GDM1 (cell line): ENCODE results near the gene CSK.

Experiments used
- DNase-seq: peaks from one replicate; lab custom pipeline; 2025; lab: John Stamatoyannopoulos, UW

The CSK gene

GRCh38 chr15:74826364-74826819 is 44.5 kb downstream of the CSK start, which contains the start of gene CPLX3:
TSS of gene CPLX3 (plus strand) at chr15:74826627. CDS start at chr15:74826704, 77 bp downstream.
- DNase-seq: no peak

DNA sequence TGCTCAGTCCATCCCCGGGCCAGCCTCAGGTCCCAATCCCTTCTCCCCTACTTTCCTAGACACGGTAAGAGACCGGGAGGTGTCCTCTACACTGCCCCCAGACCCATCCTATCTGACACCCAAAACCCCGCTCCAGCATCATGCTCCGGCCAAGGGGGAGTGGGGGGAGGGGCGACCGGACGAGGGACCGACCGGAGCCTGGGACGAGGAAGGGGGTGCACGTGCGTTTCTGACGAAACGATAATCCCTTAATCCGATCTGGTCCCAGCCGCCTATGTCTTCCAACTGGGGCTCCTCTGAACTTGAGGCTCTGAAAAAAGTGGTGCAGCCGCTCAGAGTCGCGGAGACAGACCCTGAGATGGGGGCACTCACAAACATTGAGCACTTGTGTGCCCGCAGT is 45.0 kb downstream of the CSK start:
- DNase-seq: no peak

- DNase-seq: no peak
These were observed 45.7 kb downstream of the CSK start for GRCh38 chr15:74827614-74828013.

DNA sequence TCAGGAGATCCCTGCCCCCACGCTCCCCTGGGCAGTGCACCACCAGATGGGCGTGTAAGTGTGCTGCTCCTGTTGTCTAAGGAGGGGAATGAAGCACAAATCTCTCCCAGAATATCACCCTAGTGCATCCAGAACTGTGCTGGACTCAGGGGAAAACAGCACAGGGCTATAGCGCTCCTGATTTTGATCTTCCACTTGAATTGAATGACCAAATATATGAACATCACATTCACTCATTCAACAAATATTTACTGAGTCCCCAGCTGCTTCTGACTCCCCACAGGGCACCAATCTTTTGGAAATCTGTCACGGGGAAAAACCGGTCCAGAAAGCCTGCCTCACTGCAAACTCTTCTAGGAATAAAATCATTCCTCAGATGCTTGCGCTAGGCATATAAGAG is 47.0 kb downstream of the CSK start:
- DNase-seq: no peak

- no peak for DNase-seq
These were observed 47.6 kb downstream of the CSK start for GRCh38 chr15:74829486-74829885.

- DNase-seq: no peak
These were observed 48.1 kb downstream of the CSK start for GRCh38 chr15:74829991-74830390.

- DNase-seq: no peak
These were observed 49.0 kb downstream of the CSK start for GRCh38 chr15:74830868-74831267.

DNA sequence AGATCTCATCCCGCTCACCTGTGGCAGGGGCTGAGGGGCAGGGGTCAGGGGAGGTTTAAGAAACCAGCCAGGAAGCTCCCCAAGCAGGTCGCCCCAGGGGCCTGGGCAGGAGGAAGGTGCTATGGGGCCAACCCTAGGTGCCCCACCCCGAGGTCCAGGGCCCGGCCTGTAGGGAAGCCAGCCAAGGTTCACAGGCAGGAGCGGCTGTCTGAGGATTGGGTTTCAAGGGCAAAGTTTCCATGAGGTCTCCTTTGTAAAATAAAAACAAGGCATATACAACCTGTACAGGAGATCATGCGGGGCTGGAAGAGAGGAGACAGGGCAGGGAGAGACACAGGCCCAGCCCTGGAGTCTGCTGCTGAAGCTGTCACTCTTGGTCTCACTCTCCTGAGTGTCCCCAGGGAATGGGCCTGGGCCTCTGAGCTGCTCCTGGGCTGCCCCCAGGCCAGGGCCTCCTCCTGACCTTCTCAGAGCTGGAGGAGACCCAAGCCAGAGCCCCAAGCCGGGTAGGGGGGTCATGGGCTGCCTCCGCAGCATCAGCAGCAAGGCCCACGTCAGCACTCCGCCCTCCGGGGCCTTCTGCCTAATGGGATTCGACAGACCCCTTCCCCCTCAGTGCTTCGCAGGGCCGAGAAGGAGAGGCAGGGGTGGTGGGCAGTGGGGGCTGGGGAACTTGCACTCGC is 50.1 kb downstream of the CSK start:
- no peak for DNase-seq

- no peak for DNase-seq
These were observed 50.9 kb downstream of the CSK start for GRCh38 chr15:74832826-74833225.

DNA sequence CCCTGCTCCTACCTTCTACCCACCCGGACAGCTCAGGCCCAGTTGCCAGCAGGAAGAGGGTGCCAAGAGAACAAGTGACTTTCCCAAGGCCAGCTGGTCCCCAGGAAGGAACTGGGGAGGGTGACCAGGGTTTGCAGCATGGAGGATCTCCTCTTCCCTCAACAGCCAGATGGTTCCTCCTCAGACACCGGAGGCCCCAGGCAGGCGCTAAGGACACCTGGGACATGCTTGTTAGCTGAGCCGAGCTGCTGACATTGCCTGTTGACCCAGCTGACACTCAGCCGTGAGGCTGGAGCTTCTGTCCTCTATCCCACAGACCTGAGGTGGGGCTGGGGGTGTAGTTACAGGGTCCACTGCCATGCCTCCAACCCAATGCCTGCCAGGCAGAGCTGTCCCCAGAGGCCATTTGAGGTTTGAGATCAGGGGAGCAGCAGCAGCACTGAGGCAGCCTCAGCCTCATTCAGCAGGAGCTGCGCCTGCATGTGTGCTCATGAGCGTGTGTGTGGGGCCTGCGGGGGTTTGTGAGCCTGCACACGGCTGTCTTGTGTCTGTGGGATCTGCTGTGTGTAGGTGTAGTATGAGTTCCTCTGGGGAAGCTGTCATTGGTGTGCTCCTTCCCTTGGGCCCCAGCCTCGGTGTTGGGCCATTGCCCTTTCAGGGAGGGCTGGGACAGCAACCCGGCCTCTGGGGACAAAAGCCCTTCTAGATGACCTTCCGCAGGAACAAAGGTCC is 51.7 kb downstream of the CSK start:
- DNase-seq: no peak

DNA sequence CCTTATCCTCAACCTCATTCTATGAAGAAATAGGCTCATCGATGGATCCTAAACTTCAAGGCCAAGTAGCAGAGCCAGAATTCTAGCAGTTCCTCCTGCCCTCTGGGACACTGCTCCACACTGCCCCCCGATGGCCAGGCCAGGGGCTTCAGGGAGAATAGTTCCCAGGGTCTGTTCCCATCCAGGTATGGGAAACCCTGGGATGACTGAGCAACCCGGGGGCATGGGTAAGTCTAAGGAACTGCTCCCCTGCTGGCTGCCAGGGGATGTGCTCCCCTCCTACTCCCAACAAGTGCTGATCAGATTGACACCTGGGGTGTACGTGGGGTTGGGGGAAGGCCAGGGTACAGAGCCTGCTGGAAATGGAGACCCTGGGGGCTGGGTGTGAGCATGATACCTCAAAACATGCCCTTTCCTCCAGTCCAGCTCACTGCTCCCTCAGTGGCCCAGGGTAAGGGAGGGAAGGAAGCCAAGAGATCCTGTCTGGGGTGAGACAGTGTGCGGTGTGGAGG is 53.5 kb downstream of the CSK start:
- no peak for DNase-seq

- no peak for DNase-seq
These were observed 55.0 kb downstream of the CSK start for GRCh38 chr15:74836846-74837245.

GRCh38 chr15:74837482-74838136 is 55.7 kb downstream of the CSK start:
- DNase-seq: no peak

GRCh38 chr15:74838137-74838516 is 56.2 kb downstream of the CSK start:
- DNase-seq: no peak

- no peak for DNase-seq
These were observed 57.1 kb downstream of the CSK start for GRCh38 chr15:74838746-74839525.

- DNase-seq: no peak
These were observed 57.9 kb downstream of the CSK start for GRCh38 chr15:74839526-74840395.

DNA sequence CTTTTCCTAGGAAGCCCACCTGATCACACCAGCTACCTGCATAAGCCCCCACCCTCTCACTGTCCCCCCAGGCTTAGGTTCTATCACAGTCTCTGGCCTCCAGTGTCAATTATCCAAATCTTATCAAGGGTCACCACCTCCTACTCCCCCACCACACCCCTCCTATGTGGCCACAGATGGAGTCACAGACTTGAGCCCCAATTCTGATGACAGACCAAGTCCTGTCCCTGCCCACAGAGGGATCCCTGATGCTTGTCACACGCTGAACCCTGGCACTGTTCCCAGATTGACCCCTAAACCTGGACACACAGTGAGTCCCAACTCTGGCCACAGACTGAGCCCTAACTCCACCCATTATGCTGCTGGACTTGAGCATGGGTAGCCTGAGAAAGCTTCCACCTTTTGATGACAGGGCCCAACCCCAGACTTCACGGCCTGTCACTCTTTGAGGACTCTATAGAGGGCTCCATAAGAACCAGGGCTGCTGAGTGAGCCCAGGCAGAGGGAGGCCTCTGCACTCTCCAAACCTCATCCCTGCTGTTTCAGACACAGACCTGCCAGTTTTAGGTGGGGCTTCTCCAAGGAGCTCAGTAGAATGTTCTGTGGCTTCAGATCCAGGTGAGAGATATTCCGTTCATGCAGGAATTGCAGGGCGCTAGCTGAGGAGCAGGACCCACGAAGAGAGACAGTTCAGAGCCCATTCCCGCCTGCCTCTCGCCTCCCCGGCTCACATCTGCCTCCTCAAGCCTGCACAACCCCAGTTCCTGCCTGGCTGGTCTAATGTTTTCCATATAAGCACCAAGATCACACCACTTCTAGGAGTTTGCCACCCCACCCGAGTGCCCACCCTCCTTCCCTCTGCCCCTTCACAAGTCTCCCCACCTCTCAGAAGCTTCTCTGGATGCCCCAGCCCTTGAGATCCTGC is 59.2 kb downstream of the CSK start:
- DNase-seq: no peak

GRCh38 chr15:74841891-74842373 is 60.1 kb downstream of the CSK start:
- DNase-seq: no peak

DNA sequence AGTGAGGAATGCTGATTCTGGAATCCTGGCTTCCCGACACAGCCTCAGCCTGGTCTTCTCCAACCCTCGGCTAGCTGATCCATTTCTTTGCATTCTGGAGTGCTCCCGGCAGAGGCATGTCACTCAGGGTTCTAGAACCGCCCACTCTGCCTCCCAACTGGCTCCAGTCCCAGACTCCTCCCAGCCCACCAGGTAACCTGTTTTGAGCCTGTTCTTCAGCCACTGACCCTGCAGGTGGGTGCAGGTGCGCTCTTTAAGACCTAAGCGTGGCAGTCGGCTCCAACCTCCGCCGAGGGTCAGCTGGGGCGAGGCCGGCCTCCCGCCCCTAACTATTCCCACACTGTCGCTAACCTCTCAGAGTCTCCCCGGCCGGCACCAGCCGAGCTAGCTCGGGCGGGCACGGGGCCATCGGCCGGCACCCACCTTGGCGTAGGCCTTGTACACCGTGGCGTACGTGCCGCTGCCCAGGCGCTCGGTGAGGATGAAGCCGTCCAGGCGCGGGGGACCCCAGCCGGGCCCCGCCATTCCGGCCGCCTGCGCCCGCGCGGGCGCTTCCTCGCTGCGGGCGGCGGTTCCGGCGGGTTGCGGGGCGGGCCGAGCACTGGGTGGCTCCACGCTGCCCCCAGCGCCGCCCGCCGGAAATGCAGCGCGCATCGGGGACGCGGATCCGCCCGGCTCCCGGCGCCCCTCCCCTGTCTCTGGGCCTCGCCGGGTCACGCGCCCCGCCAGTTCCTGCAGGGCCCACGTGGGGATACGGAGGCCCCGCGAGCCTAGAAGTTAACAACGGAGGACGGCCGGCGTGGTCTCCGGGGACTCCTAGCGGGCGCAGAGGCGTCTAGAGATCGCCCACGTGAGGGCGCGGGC is 60.9 kb downstream of the CSK start, which contains the start of gene ULK3:
Gene ULK3 (minus strand): TSS at position 576 of the 864 bp plus-strand sequence. CDS start 51 bp downstream, at position 525.
- DNase-seq: peak; percentile 89
